Esophagus muscularis mucosa (tissue), 4 donors: ENCODE data around the gene DOCK8. TPM values are rescaled to one million over a fixed set of nuclear protein-coding genes. Genes with fewer than 3 reads are reported as not detected.
"Not testable (repeated sequence)": the region's sequence is repeated elsewhere in the genome, so short reads cannot be mapped to it uniquely, and the experiment has no call there.

Source experiments
- DNase-seq: peaks from one replicate; pipeline ENCODE4 v3.0.0-alpha.2; 2017; ENCODE audit errors: extremely low spot score
- H3K27ac ChIP-seq, 4 donors: fragments of 200-600 bp; sonication (generic); replicated peaks in 1 of 4; 1 replicate in 3 of 4; 2 replicates in 1 of 4; pipeline ENCODE4 v1.5.1; 2016 to 2019; ENCODE audit warnings: mild to moderate bottlenecking in 1 of 4
- H3K27me3 ChIP-seq, 4 donors: fragments of 200-600 bp; sonication (generic); one replicate each; pipeline versions ENCODE4 v1.5.1 to v1.6.0; 2016 to 2019
- H3K36me3 ChIP-seq, 4 donors: fragments of 200-600 bp; sonication (generic); one replicate each; pipeline ENCODE4 v1.5.1; 2016 to 2019
- H3K4me1 ChIP-seq, 4 donors: fragments of 200-600 bp; sonication (generic); one replicate each; pipeline ENCODE4 v1.5.1; 2016 to 2019
- H3K4me3 ChIP-seq, 4 donors: fragments of 200-600 bp; sonication (generic); 1 replicate in 2 of 4; 2 replicates in 2 of 4; pipeline ENCODE4 v1.5.1; 2016 to 2019; ENCODE audit warnings: mild to moderate bottlenecking in 4 of 4, moderate library complexity in 1 of 4
- H3K9me3 ChIP-seq, 4 donors: fragments of 200-600 bp; sonication (generic); 1 replicate in 3 of 4; 2 replicates in 1 of 4; pipeline ENCODE4 v1.5.1; 2016 to 2019
- CTCF ChIP-seq, 3 experiments: fragments of 200-600 bp in 2 of 3; fragments of 450-650 bp in 1 of 3; sonication (generic) in 2 of 3; IDR thresholded peaks; one replicate each; pipeline ENCODE4 v1.5.1; 2017 to 2019; ENCODE audit warnings: antibody characterized with exemption in 3 of 3, mild to moderate bottlenecking in 2 of 3, moderate library complexity in 1 of 3
- EP300 ChIP-seq: sonication (generic); formaldehyde crosslinking; IDR thresholded peaks from one replicate; pipeline ENCODE4 v1.6.1; 2017; ENCODE audit warnings: antibody characterized with exemption
- POLR2A ChIP-seq: fragments of 450-650 bp; IDR thresholded peaks from one replicate; pipeline ENCODE4 v1.6.1; 2017; ENCODE audit warnings: antibody characterized with exemption, moderate library complexity, mild to moderate bottlenecking, low read depth
- POLR2AphosphoS5 ChIP-seq, 2 donors: sonication (generic); formaldehyde crosslinking; IDR thresholded peaks; one replicate each; pipeline ENCODE4 v1.6.1; 2017; ENCODE audit warnings: antibody characterized with exemption in 2 of 2
- WGBS: methylation state at CpG from one replicate; pipeline ENCODE4 v1.1.5; 2018; 5-methylcytosine and 5-hydroxymethylcytosine counted together
- intact Hi-C: fragments of 100-400 bp; cut with DNase I; formaldehyde crosslinking; loops from one replicate; pipeline ENCODE4 v1.15.1; 2023
- total RNA-seq, 4 donors: library from RNA; depleted of rRNA; stranded (reverse); fragments of >200 nt; gene quantifications; one replicate each; pipeline versions ENCODE4 v1.1.0 to v1.2.1, GENCODE V29; 2016

Gene DOCK8
- total RNA-seq, 4 donors from 2014 or later = 45.1 to 72.8 (median 48.8) TPM

- no peak for DNase-seq
- Histone ChIP-seq H3K27ac (peak overlapping the region; percentile 2 to 63 (median 48)), H3K4me1 (peaks cover 0 to 62% (median 60%) of the 10 kb centered on the region in 4 donors), H3K27me3 (no peaks in the 10 kb centered on the region), H3K4me3 (no peak overlapping the region), H3K36me3 (no peaks in the 10 kb centered on the region), H3K9me3 (no peaks in the 10 kb centered on the region)
- 48% methylated on average over 3 of the region's 3 CpGs for WGBS
- intact Hi-C loops = no loop called here
- TF ChIP-seq POLR2AphosphoS5 (IDR thresholded peaks at IDR 0.05) = peak in 1 of 2 donors; percentile 21
- TF ChIP-seq EP300 = no peak
Observed at GRCh38 chr9:224582-225520, 10.2 kb downstream of the DOCK8 start.

- intact Hi-C loops = no loop called here
- Histone ChIP-seq H3K4me3 (no peak overlapping the region), H3K27me3 (no peaks in the 10 kb centered on the region), H3K36me3 (no peaks in the 10 kb centered on the region), H3K27ac (no peak overlapping the region), H3K9me3 (no peaks in the 10 kb centered on the region), H3K4me1 (peaks cover 0 to 32% (median 30%) of the 10 kb centered on the region in 4 donors)
- no peak for DNase-seq
- WGBS = 76% methylated on average over 3 of the region's 3 CpGs
- TF ChIP-seq POLR2AphosphoS5 (IDR thresholded peaks at IDR 0.05) (no peak), POLR2A (no peak), EP300 (no peak), CTCF (IDR thresholded peaks at IDR 0.05) (no peak)
Observed at GRCh38 chr9:227860-228259, 13.2 kb downstream of the DOCK8 start.

- no peak overlapping the region for H3K4me3 ChIP-seq
- H3K27me3 ChIP-seq = no peaks in the 10 kb centered on the region
- TF ChIP-seq POLR2A = no peak
- TF ChIP-seq POLR2AphosphoS5 (IDR thresholded peaks at IDR 0.05) = no peak
- no peak for TF ChIP-seq EP300
- TF ChIP-seq CTCF (IDR thresholded peaks at IDR 0.05) = no peak
- H3K9me3 ChIP-seq = peaks cover 0 to 5% (median 0%) of the 10 kb centered on the region in 4 donors
- DNase-seq = no peak
- H3K4me1 ChIP-seq = peaks cover 0 to 22% (median 19%) of the 10 kb centered on the region in 4 donors
- H3K27ac ChIP-seq = no peak overlapping the region
- intact Hi-C loops = no loop called here
- H3K36me3 ChIP-seq = no peaks in the 10 kb centered on the region
- WGBS = 82% methylated on average over 5 of the region's 5 CpGs
Observed at GRCh38 chr9:228929-229695, 14.4 kb downstream of the DOCK8 start.

- WGBS = 50% methylated on average over 1 of the region's 1 CpG
Observed at GRCh38 chr9:231625-232024, 17.0 kb downstream of the DOCK8 start.

GRCh38 chr9:233708-234107 lies 19.0 kb downstream of the DOCK8 start:
- H3K36me3 ChIP-seq, H3K27me3 ChIP-seq, H3K27ac ChIP-seq, H3K4me3 ChIP-seq, DNase-seq, intact Hi-C loops: not testable (repeated sequence)
- peaks cover 0 to 11% (median 0%) of the 10 kb centered on the region in 4 donors for H3K9me3 ChIP-seq
- WGBS = 43% methylated on average over 1 of the region's 1 CpG
- H3K4me1 ChIP-seq = peaks cover 0 to 18% (median 13%) of the 10 kb centered on the region in 4 donors

More at GRCh38 chr9:231625-232024, 17.0 kb downstream of the DOCK8 start:
- H3K36me3 ChIP-seq, H3K27me3 ChIP-seq, H3K27ac ChIP-seq, H3K4me1 ChIP-seq, intact Hi-C loops, H3K4me3 ChIP-seq, DNase-seq, H3K9me3 ChIP-seq: not testable (repeated sequence)
